ENCODE results near the gene FAM83C.
A peak's percentile ranks its signal among the peaks of the same experiment; 100 is the strongest.

The FAM83C gene

DNA sequence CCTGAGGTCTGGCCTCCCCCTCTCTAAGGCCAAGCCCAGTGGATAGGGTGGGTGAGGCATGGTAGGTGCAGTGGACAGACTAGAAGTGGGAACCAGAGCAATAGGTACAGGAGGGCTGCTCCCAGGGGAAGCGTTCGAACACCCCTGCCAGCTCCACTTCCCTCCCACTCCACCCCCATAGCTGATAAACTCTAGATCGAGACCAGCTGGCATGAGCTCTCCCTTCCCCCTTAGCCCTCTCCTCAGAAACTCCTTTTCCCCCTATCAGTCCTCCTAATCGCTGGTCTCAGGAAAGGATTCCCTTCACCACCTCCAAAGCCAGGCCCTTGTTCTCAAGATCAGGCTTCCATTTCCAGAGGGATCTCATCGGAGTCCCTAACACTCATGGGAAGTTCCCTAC lies 6.0 kb upstream of the FAM83C start:
- no peak for DNase-seq

DNA sequence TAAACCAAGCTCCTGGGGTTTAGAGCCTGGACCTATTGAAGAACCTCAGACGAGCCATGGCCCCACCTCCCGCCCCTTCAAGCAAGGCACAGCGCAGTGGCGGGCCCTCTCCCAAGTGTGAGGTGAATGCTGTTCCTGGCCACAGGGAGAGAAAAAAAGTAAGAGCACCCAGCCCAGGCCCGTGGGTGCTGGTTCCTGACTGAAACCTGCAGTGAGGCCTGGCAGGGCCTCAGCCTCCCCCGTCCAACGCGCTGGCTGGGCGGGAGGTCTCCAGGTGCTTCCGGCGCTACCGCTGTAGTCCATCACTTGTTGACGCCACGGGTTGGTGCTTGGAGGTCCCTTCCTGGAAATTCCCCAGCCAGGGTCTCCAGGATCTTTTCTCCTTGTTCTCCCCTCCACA lies 5.5 kb upstream of the FAM83C start:
- DNase-seq: no peak

DNA sequence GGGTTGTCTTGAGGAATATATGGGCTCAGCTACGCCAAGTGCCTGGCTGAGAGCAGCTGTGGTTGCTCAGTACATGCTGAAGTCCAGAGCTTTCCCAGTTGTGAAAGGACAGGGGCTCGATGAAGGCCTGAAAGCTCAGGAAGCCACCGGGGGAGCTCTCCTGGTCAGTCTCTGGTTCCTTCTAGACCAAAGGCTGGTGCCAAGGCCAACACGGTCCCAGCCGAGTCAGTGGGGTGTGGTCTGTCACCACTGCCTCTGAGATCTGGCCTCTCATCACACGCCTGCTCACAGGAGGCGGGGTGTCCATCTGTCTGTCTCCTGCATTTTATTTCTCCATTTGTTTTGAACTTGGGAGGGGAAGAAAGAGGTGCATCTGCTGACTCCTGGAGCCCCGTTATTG lies 4.9 kb upstream of the FAM83C start:
- peak in 1 of 4 experiments; percentile 30 for DNase-seq

DNA sequence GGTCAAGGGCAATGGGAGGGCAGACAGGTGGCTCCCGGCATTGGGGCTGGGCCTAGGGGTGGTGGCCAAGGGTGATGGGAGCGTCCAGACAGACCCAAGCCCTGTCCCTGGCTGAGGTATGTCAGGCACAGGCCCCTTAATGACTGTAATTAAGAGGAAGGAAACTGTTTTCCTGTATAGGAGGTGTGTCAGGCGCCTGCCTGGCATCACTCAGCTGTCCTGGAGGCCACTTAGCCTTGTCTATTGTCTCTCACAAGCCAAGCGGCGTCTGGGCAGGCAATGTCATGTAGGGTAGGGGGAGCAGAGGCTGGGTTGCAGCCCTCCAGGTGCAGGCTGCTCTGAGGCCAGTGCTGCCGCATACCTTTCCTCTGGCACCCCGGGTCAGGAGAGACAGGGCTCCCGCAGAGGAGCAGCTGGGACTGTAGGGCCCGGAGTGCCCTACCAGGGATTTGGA lies 3.9 kb upstream of the FAM83C start:
- DNase-seq: no peak

DNA sequence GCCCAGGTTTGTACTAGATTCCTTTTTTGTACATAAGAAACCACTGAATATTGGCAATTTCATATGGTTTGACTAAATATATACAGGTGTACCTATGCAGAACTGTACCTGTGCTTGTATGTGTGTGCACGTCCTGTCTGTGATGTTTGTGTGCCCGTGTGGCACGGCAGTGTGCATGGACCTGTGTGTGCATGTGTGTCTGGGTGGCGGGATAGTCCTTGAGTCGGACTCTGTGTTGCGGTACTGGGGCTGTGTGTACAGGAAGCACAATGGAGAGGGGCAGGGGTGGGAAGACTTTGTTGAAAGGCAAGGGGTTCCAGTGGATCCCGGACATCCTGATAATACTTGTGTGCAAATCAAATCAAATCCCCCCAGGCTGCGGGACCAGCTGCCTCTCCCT lies 3.4 kb upstream of the FAM83C start:
- DNase-seq: no peak

DNA sequence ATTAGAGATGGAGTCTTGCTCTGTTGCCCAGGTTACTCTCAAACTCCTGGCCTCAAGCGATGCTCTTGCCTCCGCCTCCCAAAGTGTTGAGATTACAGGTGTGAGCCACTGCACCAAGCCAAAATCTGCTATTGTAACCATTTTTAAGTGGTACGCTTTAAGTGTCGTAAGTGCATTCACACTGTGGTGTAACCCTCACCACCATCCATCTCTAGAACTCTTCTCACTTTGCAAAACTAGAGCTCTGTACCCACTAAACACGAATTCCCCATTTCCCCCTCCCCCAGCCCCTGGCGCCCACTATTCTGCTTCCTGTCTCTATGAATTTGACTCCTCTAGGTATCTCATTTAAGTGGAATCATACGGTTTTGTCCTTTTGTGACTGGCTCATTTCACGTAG lies 2.8 kb upstream of the FAM83C start:
- no peak for DNase-seq

DNA sequence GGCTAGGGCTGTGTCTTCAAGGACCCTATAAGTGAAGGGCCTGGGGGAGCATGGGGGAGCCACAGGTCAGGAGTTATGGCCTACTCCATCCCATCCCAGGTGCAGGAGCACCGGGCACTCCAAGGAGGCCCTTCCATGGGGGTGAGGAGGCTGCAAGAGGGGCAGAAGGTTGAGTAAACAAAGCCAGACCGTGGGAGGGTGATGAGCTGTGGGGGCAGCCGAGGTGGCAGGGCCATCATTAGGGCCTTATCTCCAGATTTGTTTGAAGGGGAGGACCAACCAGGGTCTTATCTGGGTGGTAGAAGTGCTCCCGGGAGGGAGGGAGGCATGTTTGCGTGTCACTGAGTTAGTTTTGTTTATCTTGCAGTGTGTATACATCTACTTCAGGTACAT lies 2.1 kb upstream of the FAM83C start:
- DNase-seq: no peak

DNA sequence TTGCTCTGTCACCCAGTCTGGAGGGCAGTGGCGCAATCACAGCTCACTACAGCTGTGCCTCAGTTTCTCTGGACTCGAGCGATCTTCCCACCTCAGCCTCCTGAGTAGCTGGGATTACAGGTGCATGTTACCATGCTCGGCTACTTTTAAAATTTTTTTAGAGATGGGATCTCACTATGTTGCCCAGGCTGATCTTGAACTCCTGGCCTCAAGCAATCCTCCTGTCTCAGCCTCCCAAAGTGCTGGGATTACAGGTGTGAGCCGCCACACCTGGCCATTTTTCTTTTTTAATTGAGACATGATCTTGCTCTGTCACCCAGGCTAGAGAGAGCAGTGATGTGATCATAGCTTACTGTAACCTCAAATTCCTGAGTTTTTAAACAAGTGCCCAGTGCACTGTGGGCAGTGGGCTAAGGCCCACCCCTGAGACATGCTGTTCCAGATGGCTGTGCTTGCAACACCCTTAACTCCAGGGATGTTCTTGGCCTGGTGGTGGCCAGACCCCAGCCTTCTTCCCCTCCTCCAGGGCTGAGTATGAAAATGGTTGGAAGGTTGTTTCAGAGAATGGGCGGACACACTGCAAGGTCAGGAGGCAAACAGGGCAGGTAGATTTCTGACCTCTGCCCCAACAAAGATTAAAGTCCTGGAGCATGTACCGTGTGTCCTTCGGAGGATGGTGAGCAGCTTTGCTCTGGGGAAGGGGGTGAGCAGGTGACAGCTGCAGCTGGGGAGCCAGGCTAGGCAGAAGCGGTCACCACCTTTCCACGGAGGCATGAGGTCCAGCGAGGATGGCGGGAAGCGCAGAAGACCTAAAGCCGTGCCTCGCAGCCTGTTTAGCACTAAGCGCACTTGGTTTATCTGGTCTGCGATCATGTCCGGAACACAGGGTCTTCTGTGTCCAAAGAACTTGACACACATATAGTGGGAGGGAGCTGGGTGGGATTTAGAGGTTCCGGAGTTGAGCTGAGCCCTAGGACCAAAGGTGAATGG lies 1.4 kb upstream of the FAM83C start:
- DNase-seq: no peak

DNA sequence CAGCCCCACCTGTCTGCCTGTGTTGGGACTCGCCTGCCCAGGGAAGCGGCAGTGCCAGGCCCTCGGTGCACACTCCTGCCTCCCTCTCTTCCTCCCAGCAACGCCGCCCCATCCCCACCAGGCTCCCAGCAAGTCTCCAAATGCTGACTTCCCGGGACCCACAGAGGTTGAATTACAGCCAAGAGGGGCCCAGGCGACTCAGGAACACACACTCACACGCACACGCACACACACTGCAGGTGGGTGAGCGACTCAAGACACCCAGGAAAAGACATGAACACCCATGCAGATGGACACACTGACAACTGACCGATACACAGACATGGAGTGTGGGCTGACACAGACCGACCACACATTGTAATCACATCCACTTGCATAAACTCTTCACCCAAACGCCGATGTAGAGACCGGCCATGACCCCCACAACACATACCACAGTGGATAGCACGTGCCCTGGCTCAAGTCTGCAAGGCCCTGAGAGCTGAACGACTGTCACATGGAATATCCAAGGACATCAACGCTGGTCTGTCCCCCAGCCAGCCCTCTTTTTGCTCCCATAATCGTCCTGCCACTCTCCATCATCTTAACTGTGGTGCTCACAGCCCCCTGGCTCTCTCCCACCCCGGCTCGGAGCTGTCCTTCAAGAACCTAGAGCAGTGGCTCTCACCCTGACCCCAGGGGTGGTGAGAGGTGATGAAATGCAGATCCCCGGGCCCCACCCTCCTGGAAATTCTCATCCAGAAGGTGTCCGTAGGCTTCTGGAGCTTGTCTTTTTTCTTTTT lies 470 bp upstream of the FAM83C start:
- DNase-seq: no peak

DNA sequence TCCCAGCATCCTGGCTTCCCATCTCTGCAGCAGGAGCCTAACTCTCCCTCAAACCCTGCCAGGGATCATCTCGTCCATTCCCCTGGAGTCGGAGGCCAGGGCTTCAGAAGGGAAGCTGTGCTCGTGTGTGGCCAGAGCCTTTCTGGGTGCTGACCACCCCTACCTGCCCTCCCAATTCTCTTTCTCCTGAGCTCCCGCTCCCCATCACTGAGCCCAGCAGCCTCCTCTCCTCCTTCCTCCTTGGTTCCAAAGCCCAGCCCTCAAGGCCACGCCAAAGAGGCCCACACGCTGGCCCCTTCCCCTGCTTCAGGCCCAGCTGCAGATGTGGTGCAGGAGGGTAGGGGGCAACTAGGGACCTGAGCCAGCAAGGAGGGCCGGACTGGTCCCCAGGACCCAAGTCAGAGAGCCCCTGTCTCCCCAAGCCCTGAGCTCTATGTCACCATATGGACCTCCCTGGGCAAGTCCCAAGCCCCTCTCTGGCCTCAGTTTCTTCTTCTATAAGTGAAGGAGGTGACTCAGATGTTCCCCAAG lies 1.3 kb downstream of the FAM83C start:
- DNase-seq: no peak

DNA sequence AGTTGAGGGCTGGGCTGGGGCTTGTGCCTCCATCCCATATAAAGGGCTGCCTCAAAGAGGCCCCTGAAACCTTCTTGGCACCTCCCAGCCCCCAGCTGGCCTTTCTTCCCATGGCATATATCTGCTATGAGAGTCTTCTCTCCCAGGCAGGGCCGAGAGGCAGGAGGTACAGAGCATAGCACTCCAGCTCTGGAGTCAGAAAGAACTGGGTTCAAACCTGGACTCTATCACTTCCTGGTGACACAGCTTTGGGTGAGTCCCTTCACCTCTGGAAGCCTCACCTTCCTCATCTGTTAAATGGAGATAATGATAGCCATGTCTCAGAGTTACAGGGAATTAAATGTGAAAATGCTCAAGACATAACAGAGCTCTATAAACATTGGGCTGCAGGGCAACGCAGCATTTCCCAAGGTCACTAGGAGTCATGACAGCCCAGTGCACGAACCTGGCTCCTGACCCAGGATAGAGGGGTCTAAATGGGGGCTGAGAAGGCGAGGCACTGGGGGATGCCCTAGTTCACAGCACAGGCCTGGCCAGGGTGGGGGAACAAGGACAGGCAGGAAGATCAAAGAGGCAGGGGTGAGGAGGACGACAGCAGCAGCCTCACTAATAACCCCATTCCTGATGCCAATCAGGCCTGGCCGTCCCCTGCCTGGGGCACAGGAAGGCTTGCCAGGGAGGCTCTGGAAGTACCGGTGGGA lies 1.9 kb downstream of the FAM83C start:
- no peak for DNase-seq

DNA sequence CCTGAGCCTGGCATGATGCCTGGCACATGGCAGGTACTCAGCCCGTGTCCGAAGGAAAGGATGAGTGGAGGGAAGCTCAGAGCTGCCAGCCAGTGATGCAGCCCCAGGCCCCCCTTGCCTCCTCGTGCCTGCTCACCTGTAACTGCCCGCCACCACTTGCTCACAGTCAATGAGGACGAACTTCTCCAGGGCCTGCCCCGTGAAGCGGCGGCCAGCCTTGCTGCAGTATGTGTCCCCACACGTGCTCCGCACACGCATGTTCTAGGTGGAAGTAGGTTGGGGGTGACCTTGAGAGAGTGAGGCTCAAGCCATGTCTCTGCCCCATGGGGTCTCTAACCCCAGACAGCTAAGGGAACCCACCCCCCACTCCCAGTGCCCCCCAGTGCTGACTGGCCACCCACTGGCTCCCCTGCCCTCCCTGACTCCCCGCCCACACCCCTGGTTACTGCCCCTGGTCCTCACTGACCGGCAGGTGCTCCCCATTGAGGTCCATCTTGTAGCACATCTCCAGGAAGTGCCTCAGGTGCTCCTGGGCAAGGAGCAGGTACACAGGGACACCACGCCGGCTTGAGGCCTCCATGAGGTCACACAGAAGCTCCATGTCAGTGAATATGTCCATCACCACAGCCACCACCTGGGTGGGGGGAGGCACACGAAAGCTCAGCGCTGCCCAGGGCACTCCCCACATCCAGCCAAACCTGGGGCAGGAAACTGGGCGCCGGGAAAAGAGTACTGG lies 3.7 kb downstream of the FAM83C start:
- no peak for DNase-seq

DNA sequence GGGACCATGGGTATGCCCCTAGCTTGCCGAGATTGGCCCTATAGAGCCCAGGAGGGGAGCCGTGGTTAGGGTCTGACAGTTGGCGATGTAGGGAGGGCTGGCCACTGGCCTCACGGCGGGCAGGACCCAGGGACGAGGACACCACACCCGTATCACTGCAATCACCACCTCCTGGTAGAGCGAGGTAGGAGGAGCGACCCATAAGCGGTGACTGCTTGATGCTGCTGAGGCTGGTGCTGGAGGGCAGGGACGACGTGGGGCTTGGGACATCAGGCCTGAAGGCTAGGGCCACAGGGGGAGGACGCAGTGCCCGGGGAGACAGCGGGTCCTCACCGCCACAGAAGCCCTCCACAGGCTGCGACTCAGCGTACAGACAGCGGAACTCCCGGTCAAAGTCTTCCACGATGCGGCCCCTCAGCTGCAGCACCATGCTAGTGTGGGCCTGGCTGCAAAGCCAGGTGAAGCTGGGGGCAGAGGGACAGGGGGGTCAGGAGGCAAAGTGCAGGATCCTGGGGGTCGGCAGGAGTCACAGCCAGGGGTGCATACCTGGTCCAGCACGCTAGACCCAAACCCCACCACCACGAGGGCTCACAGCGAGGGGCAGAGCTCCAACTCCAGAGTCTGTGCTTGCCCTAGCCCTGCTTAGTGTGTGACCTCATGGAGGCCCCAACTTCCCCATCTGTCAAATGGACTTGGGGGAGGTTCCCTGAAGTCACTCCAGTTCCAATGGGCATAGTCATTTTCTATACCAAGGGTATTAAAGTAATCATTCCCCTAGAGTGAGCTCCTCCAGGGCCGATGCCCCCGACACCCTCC lies 4.5 kb downstream of the FAM83C start:
- DNase-seq: peak in 1 of 4 experiments; percentile 16

DNA sequence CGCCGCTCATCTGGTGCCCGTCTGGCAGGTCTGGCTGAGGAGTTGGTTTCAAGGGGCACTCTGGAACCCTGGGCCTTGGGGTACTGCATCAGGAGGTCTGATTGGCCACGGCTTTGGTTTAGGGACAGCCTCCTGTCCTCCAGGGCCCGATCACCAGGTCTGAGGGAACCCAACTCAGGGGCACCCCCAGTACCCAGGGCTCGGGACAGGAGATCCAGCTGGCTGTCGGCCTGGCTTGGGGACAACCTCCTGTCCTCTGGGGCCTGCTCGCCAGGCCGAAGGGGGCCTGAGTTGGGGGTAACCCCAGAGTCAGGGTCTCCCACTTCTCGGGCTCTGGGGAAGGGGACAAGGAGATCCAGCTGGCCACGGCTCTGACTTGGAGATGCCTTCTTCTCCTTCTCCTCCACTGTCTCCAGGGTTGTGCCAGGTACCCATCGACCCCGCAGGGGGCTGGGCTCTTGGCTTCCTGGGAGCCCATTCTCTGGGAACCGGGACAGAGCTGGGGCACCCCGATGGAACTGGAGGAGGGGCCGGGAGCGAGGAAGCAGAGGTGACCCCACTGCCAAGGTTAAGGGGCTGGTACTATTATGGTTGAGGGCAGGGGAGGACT lies 5.2 kb downstream of the FAM83C start:
- no peak for DNase-seq

DNA sequence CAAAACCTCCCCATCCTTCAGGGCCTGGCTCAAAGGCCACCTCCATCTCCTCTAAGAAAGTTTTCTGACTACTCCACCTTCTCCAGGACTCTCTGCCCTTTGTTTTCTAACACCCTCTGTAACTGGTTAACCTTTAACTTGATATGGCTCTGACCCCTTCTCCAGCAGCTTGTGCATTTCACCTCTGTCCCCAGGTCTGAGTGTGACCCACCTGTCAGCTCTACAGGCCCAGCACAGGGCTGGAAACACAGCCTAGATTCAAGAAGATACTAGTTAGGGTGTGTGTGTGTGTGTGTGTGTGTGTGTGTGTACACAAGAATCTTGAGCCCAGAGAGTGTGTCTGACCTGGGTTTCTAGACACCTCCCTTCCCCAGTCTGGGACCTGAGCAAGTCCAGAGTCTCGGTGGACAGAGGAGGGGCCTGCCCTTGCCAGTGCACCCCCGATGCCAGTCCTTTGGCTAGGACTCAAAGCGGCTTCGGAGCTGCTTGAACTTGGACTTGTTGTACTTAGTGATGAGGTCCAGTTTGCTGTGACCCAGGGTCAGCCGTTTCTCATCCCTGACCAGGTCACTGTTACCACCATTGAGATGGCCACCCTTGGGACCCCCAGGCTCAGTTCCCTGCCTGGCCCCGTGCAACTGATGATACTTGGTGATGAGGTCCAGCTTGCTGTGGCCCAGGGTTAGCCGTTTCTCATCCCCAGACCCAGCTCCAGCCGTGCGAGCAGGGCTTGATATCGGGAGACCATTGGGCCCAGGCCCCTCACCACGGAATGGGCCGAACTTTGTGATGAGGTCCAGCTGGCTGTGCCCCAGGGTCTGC lies 5.9 kb downstream of the FAM83C start:
- no peak for DNase-seq

DNA sequence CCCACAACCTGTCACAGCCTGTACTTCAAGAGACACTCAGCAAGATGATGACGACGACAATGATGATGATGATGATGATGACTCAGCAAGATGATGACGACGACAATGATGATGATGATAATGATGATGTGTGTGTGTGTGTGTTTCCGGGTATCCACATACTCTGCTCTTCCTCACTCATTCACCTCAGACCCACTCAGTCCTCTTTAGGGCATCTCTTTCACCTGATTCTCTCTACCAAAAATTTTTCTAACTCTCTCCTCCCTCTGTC lies 6.5 kb downstream of the FAM83C start:
- no peak for DNase-seq

DNA sequence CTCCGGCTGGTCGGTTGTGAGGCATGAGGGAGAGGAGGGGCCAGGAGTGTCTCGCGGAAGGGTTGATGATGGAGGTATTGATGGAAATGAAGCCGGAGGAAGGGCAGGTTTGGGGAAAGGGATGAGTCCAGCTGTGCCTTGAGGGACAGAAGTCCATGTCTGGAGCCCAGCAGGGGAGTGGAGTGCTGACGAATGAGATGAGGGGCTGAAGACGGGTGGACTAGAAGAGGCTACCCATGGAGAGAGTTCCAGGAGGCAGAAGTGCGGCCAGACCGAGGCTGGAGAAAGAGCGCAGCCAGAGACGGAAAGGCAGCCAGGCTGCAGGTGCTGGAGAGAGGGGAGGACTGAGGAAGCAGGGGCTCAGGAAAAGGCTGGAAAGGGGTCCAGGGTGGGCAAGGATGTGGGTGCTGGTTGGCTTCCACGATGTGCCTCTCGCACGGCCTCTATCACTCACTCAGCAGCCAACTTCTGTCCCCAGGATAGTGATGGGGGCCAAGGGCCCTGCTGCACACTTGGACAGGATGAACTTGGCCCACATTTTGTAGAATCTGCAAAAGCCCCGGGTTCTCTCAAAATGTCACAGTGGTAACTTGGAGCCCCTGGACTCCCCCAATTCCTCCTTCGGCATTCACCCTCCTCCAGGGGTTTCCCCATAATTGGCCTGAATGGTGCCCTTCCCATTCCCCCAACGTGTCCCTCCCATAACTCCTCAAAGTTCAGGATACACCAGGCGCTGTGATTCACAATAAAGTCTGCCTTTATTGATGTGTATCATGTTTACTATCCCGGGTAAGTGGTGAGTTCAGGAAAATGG lies 7.0 kb downstream of the FAM83C start:
- no peak for DNase-seq

DNA sequence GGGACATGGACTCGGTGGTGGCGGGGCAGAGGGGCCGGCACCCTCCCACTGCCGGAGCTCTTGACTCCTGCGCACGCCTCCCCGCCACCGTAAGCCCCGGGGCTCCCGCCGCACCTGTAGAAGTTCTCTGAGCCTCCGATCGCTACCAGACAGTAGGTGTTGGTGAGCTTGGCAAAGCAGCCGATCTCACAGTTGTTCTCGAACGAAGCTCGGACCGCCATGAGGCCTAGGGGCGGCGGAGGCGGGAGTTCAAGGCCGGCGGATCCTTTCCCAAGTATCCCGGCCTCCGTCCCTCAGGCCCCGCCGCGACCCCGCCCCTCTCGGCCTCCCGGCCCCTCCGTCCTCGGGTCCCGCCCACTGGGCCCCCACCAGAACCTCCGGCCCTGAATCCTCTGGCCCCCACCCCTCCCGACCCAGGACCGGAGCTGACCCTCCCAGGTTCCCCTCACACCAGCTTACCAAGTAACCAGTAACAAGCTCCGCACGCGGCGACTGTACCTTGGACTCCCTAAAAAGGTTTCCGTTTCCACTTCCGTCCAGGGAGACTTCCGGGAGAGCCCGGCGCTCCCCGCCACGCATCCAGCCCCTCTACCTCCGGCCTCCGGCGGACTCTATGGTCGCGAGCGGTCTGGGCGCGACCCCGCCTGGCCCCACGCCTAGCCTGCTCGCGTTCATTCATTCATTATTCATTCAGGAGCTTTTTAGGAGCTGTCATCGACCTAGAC lies 7.8 kb downstream of the FAM83C start, which contains the start of gene EIF6:
TSS of gene EIF6 (minus strand) at position 506 of the 725 bp plus-strand sequence. CDS start at position 221, 285 bp downstream.
- peak; percentile 77 to 89 (median 86) for DNase-seq

Measured in suppressor macrophage (primary cell).